ENCODE results near the gene SPAAR.
"Not testable (repeated sequence)": the region's sequence is repeated elsewhere in the genome, so short reads cannot be mapped to it uniquely, and the experiment has no call there.

The SPAAR gene

GRCh38 chr9:35906923-35907699 lies 2.2 kb upstream of the SPAAR start:
- no peak for DNase-seq (ENCODE audit: low read depth, low spot score)

GRCh38 chr9:35907711-35908503 lies 1.4 kb upstream of the SPAAR start:
- H3K27ac ChIP-seq: no peak overlapping the region; the same call in 1 of the 2 replicates
- TF ChIP-seq FOXP2 (optimal IDR thresholded peaks at IDR 0.05; ENCODE audit: control extremely low read depth, extremely low read length, insufficient read depth) (no peak), EZH2 (IDR thresholded peaks at IDR 0.05) (no peak), POLR2AphosphoS5 (IDR thresholded peaks at IDR 0.05; ENCODE audit: borderline replicate concordance, low read depth, low read length) (no peak)
- H3K36me3 ChIP-seq (ENCODE audit: insufficient read depth, low read length): no peaks in the 10 kb centered on the region
- H3K9me3 ChIP-seq (ENCODE audit: low read depth, low read length): no peaks in the 10 kb centered on the region
- no peak overlapping the region for H3K9ac ChIP-seq (ENCODE audit: insufficient read length)
- H3K4me3 ChIP-seq: peak overlapping the region; percentile 45
- peak; percentile 28 for DNase-seq (ENCODE audit: low read depth, low spot score)

More at GRCh38 chr9:35906923-35907699, 2.2 kb upstream of the SPAAR start:
- no peak for TF ChIP-seq POLR2AphosphoS5 (IDR thresholded peaks at IDR 0.05; ENCODE audit: borderline replicate concordance, low read depth, low read length)
- TF ChIP-seq FOXP2 (optimal IDR thresholded peaks at IDR 0.05; ENCODE audit: control extremely low read depth, extremely low read length, insufficient read depth): no peak
- no peak for TF ChIP-seq EZH2 (IDR thresholded peaks at IDR 0.05)
- Histone ChIP-seq H3K4me3 (no peak overlapping the region), H3K36me3 (ENCODE audit: insufficient read depth, low read length) (no peaks in the 10 kb centered on the region), H3K9me3 (ENCODE audit: low read depth, low read length) (no peaks in the 10 kb centered on the region), H3K27ac (no peak overlapping the region), H3K9ac (ENCODE audit: insufficient read length) (no peak overlapping the region)

- H3K4me3 ChIP-seq: peak overlapping the region; percentile 45; the same call in 1 of the 2 replicates
- no peaks in the 10 kb centered on the region for H3K36me3 ChIP-seq (ENCODE audit: insufficient read depth, low read length)
- TF ChIP-seq EZH2 (IDR thresholded peaks at IDR 0.05): no peak
- TF ChIP-seq POLR2AphosphoS5 (IDR thresholded peaks at IDR 0.05; ENCODE audit: borderline replicate concordance, low read depth, low read length): no peak
- TF ChIP-seq FOXP2 (optimal IDR thresholded peaks at IDR 0.05; ENCODE audit: control extremely low read depth, extremely low read length, insufficient read depth): no peak
- no peak for DNase-seq (ENCODE audit: low read depth, low spot score)
- no peak overlapping the region; the same call in 1 of the 2 replicates for H3K27ac ChIP-seq
- H3K9me3 ChIP-seq (ENCODE audit: low read depth, low read length): no peaks in the 10 kb centered on the region
- no peak overlapping the region for H3K9ac ChIP-seq (ENCODE audit: insufficient read length)
Measured at GRCh38 chr9:35908504-35909125, 675 bp upstream of the SPAAR start.

- H3K27ac ChIP-seq: no peak overlapping the region
- no peak for DNase-seq (ENCODE audit: low read depth, low spot score)
- no peak for TF ChIP-seq FOXP2 (optimal IDR thresholded peaks at IDR 0.05; ENCODE audit: control extremely low read depth, extremely low read length, insufficient read depth)
- no peak for TF ChIP-seq POLR2AphosphoS5 (IDR thresholded peaks at IDR 0.05; ENCODE audit: borderline replicate concordance, low read depth, low read length)
- no peak for TF ChIP-seq EZH2 (IDR thresholded peaks at IDR 0.05)
Measured at GRCh38 chr9:35909687-35910612, 660 bp downstream of the SPAAR start.

GRCh38 chr9:35910613-35911359 lies 1.5 kb downstream of the SPAAR start:
- Histone ChIP-seq H3K4me3 (no peak overlapping the region), H3K9me3 (ENCODE audit: low read depth, low read length) (no peaks in the 10 kb centered on the region), H3K27ac (no peak overlapping the region), H3K9ac (ENCODE audit: insufficient read length) (no peak overlapping the region), H3K36me3 (ENCODE audit: insufficient read depth, low read length) (no peaks in the 10 kb centered on the region)
- TF ChIP-seq POLR2AphosphoS5 (IDR thresholded peaks at IDR 0.05; ENCODE audit: borderline replicate concordance, low read depth, low read length): no peak
- DNase-seq (ENCODE audit: low read depth, low spot score): peak; percentile 6

More at GRCh38 chr9:35909687-35910612, 660 bp downstream of the SPAAR start:
- Histone ChIP-seq H3K36me3 (ENCODE audit: insufficient read depth, low read length) (no peaks in the 10 kb centered on the region), H3K4me3 (no peak overlapping the region), H3K9me3 (ENCODE audit: low read depth, low read length) (no peaks in the 10 kb centered on the region), H3K9ac (ENCODE audit: insufficient read length) (no peak overlapping the region)

- TF ChIP-seq POLR2AphosphoS5 (IDR thresholded peaks at IDR 0.05; ENCODE audit: borderline replicate concordance, low read depth, low read length) (no peak), FOXP2 (optimal IDR thresholded peaks at IDR 0.05; ENCODE audit: control extremely low read depth, extremely low read length, insufficient read depth) (no peak), EZH2 (IDR thresholded peaks at IDR 0.05) (no peak)
- H3K36me3 ChIP-seq (ENCODE audit: insufficient read depth, low read length): no peaks in the 10 kb centered on the region
- no peak overlapping the region for H3K27ac ChIP-seq
- H3K4me3 ChIP-seq: no peak overlapping the region
- no peak for DNase-seq (ENCODE audit: low read depth, low spot score)
- H3K9me3 ChIP-seq (ENCODE audit: low read depth, low read length): no peaks in the 10 kb centered on the region
- H3K9ac ChIP-seq (ENCODE audit: insufficient read length): no peak overlapping the region
Measured at GRCh38 chr9:35911690-35912089, 2.4 kb downstream of the SPAAR start.

- H3K9me3 ChIP-seq (ENCODE audit: low read depth, low read length): no peaks in the 10 kb centered on the region
- no peak overlapping the region for H3K9ac ChIP-seq (ENCODE audit: insufficient read length)
- TF ChIP-seq EZH2 (IDR thresholded peaks at IDR 0.05) (no peak), POLR2AphosphoS5 (IDR thresholded peaks at IDR 0.05; ENCODE audit: borderline replicate concordance, low read depth, low read length) (no peak), FOXP2 (optimal IDR thresholded peaks at IDR 0.05; ENCODE audit: control extremely low read depth, extremely low read length, insufficient read depth) (no peak)
- H3K36me3 ChIP-seq (ENCODE audit: insufficient read depth, low read length): no peaks in the 10 kb centered on the region
- H3K27ac ChIP-seq: no peak overlapping the region
- no peak for DNase-seq (ENCODE audit: low read depth, low spot score)
- no peak overlapping the region for H3K4me3 ChIP-seq
Measured at GRCh38 chr9:35912791-35913400, 3.6 kb downstream of the SPAAR start.

- H3K4me3 ChIP-seq; DNase-seq (ENCODE audit: low read depth, low spot score); H3K27ac ChIP-seq; H3K9me3 ChIP-seq (ENCODE audit: low read depth, low read length); H3K9ac ChIP-seq (ENCODE audit: insufficient read length); H3K36me3 ChIP-seq (ENCODE audit: insufficient read depth, low read length): not testable (repeated sequence)
Measured at GRCh38 chr9:35913429-35913828, 4.1 kb downstream of the SPAAR start.

All from SK-N-MC (cell line).